NCI-H2081 (cell line): Measurements from ENCODE around the gene NEXMIF.
"Not testable (repeated sequence)": the region's sequence is repeated elsewhere in the genome, so short reads cannot be mapped to it uniquely, and the experiment has no call there.

Experiments
- DNase-seq, 2 experiments: peaks; one replicate each; lab custom pipeline; 2025; lab: John Stamatoyannopoulos, UW

Gene NEXMIF

DNA sequence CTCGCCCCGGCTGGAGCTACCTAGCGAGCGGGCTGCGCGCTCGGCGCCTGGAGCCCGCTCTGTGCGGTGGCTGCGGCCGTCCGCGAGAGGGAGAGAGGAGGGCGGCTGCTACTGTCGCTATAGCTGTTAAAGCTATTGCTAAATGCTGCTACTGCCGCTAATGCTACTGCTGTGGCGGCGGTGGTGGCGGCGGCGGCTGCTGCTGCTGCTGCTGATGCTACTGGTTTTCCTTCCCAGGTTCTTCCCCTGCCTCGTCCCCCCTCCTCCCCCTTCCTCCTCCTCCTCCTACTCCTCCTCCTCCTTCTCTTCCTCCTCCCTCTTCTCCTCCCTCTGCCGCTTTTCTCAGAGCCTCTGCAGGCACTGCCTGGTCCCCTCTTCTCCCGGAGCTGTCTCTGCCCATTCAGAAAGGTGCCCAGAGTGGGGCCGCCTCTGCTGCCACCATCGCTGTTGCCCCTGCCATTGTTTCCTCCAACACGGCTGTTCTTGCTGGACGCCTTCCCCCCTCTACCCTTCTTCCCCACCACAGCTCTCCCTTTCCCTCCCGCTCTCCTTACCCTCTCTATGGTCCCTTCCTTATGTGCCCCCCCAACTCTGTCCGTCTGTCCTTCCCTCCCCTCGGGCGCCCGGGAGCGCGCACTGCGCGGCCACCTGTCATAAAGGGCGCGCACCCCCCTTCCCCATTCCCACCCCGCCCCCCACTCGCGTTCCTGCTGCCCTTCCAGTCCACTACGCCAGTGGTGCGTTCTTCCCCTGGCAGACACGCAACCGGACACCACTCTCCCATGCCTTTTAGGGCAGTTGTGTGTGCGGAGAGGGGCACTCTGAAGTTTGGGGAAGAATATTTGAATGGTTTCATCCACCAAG is at the start of gene NEXMIF:
TSS of gene NEXMIF (minus strand) at position 228 of the 864 bp plus-strand sequence.
- peak; percentile 4 to 49 for DNase-seq

DNA sequence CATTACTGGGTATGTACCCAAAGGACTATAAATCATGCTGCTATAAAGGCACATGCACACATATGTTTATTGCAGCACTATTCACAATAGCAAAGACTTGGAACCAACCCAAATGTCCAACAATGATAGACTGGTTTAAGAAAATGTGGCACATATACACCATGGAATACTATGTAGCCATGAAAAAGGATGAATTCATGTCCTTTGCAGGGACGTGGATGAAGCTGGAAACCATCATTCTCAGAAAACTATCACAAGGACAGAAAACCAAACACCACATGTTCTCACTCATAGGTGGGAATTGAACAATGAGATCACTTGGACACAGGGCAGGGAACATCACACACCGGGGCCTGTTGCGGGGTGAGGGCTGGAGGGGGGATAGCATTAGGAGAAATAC is 36.7 kb upstream of the NEXMIF start:
- DNase-seq = not testable (repeated sequence)

DNA sequence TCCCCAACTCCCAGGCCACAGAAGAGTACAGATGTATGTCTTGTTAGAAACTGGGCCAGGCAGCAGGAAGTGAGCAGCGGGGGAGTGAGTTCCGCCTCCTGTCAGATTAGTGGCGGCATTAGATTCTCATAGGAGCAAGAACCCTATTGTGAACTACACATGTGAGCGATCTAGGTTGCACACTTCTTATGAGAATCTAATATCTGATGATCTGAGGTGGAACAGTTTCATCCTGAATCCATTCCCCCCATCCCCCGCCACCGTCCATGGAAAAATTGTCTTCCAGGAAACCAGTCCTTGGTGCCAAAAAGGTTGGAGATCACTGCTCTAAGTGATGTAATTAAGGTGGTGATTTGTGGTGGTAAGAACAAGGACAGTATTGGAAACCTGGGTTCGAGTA is 24.5 kb upstream of the NEXMIF start:
- DNase-seq = no peak

DNA sequence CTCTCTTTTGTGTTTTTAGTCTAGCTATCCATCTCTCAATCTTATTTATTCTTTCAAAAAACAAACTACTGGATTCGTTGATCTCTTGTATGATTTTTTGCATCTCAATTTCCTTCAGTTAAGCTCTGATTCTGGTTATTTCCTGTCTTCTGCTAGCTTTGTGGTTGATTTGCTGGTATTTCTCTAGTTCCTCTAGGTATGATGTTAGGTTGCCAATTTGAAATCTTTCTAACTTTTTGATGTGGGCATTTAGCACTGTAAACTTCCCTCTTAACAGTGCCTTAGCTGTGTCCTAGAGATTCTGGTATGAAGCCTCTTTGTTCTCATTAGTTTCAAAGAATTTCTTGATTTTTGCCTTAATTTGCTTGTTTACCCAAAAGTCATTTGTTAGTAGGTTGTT is 15.2 kb upstream of the NEXMIF start:
- no peak for DNase-seq

DNA sequence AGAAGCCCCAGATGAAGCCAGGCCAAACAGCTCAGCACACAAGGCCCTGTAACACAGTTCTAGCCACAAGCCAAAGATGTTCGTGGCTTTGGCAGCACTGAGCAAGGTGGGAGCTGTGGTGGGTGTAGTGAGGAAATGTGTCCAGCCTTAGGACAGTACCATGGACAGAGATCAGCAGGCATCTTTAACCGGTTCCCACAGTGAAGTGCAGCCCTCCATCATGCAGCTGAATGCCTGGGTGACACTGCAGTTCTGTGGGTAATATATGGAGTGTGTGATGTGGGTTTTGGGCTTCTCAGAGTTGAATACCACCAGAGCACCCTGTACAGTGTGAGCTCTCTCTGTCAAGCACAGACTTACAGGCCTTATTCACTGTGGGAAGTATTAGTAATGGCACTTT is 6.0 kb upstream of the NEXMIF start:
- no peak for DNase-seq

DNA sequence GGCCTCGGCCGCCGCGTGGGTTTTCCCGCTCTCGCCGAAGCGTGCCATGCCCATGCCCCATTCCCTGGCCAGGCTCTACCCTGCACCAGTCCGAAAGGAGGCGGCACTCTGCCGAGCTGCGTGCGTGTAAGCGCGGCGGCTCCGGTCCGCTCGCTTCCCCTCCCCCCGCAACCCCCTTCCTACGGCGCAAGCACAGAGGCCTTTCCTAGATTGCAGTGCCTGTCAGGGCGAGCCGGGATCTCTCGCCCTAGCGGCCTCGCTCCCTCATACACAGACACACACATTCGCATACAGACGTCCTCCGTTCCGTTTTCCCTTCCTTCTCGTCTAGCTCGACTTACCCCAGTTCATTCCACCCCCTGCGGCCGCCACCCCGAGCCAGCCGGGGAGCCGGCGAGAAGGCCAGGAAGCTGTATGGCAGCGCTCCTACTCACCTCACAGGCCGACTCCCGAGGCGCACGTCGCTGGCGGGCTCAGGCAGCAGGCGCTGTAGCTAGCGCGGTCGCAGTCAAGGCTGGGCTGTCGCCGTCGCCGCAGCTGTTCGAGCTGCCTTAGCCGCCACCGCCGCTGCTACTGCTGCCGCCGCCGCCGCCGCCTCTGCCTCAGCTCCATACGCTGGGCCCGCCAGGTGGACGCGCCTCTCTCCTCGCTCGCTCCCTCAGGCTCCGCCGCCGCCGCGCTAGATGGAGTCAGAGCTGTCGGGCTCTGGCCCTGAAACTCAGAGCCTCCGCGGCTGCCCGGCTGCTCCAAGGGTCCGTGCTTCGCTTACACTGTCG is 615 bp downstream of the NEXMIF start:
- peak; percentile 47 to 61 for DNase-seq

DNA sequence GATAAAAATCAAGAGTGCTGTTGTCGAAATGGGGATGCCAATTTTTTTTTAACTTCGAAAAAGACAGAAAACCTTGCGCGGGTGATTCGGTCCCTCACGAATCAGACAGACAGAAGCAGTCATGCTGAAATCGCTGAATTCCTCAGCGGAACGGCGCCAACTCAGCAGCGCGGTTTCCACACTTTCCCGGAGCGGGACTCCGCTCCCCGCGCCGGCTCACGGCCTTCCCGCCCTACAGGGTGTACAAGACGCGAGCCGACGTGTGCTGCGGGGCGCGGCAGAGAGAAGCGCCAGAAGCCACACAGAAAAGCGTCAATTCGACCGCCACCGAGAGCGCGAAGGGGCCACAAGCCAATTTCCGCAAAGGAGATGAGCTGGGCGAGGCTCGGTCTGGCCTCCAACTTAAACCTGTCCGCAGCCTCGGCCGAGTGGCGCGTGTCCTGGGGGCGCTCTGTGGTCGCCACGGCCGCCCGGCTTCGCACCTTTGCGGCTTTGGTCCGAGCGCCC is 1.3 kb downstream of the NEXMIF start:
- DNase-seq = peak; percentile 20 to 32

DNA sequence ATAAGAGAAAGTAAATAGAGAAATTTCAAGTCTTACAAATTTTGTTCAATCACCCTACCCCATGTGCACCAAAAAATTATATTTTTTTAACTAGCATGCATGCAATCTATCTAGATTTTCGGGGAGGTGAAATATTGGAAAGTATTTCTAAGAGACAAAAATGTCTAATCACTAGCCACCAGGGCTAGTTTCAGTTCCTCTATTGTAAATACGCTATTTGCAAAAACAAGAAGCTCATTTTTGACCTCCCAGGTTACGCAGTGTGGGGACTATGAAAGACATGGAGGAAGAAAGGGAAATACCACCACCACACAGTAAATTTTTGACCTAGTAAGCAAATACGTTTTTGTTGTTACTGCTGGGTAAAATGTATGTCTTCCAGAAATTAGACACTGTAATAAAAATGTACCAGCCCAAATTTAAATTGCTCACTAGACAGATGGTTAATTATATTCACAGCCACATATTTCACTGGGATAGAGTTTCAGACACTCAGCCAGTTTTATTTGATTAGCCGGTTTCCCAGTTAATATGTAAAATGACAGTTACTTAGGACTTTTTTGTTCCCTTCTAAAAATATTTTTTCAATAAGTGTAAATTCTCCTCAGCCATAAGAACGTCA is 2.2 kb downstream of the NEXMIF start:
- no peak for DNase-seq

DNA sequence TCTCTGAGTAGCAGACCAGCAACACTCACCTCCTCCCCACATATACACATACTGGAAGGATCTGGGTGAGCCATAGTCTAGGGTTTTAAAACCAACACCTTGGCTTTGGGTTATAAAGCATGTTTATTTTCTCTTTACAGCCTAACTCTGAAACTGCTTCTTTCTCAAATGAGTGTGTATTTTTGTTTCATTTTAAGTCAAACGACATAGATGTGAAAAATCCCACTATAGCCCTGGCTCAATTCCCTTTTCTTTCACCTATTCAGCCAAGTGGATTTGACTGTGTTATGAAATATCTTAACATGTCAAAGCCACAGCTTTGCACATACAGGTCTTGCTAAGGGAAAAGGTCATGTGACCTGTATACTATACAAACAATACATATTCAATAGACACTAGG is 13.8 kb downstream of the NEXMIF start:
- no peak for DNase-seq

DNA sequence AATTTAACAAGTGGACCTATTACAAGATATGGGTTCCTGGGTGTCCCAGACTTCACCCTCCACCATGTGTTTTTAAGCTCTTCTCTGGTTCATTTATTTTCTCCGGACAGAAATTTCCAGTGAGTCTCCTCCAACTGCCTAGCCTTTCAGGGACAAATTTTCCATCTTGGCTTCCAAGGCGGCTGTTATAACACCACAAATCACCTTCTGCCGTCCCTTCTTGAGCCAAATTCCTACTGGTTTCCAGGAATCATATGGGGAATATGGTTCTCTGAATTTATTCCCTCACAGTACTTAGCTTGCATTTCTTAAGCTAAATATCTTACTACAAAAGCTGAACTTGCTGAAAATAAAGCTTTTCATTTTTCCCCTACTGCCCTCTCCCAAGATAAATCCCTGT is 18.8 kb downstream of the NEXMIF start:
- DNase-seq = no peak

DNA sequence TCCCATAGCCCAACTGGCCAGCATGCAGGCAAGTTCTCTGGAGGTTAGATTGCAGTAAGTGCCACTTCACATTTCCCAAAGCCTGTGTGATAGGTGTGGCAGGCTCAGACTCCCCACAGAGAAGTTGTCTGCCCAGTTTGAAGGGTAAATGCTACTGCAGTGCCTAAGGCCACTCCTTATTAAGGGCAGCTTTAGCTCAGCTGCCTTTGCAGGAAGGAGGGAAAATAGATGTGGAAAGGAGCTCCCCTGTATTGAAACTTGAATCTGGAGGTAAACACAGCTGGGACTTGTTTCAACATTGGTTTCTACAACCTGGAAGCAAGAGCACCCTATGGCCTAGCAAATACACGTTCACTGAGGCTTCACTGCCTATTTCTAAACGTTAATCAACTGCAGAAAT is 22.4 kb downstream of the NEXMIF start:
- DNase-seq = peak; percentile 10 to 55

DNA sequence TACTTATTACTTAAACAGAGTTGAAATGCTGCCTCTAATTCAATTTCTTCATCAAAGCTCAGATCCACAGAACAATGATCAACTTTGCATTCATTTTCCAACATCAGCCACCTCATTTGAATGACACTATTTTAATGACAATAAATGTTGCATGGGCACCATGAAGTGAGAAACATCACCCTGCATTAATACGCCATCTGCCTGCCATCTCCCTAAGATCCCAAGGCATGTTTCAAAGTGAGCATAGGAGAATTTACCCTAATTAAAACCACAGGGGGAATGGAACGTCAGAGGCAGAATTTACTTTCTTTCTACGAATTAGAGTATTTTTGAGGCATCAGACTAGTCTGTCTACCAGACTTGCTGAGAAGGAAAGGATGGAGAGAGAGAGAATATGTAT is 32.7 kb downstream of the NEXMIF start:
- DNase-seq = no peak

DNA sequence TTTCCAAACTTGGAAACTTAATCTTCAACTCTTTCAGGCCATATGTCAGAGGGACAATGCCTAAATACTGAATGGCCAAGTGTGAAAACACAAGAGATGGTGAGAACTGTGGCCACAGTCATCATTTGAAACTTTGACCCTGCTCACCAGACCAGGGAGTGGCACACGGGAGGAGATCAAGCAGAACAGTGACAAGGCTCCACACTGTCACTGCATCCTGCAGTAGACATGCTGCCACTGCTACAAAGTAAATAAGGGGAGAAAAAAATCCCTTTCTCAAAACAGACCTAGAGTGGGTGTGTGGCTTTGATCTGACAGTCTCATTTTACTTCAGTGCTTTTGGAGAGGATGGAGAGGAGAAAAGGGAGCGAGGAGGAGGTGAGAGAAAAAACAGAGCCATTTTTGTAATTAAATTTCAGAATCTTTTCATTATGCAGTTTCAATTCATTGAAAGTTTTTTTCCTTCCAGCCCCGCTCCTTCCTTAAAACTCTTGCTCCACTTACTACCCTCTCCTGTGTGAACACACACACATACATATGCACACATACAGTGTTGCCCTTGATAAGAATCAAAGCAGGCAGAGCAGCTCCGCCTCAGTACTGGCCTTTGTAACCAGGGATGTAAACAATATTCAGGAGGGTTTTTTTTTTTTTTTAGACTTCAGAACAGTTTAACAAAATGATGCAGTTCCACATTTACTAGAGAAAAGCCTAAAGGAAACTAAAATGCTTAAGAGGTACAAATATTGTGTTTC is 34.4 kb downstream of the NEXMIF start:
- no peak for DNase-seq

DNA sequence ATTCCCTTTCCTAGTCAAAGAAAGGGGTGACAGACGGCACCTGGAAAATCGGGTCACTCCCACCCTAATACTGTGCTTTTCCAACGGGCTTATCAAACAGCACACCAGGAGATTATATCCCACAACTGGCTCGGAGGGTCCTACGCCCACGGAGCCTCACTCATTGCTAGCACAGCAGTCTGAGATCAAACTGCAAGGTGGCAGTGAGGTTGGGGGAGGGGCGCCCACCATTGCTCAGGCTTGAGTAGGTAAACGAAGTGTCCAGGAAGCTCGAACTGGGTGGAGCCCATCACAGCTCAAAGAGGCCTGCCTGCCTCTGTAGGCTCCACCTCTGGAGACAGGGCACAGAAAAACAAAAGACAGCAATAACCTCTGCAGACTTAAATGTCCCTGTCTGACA is 42.9 kb downstream of the NEXMIF start:
- not testable (repeated sequence) for DNase-seq

DNA sequence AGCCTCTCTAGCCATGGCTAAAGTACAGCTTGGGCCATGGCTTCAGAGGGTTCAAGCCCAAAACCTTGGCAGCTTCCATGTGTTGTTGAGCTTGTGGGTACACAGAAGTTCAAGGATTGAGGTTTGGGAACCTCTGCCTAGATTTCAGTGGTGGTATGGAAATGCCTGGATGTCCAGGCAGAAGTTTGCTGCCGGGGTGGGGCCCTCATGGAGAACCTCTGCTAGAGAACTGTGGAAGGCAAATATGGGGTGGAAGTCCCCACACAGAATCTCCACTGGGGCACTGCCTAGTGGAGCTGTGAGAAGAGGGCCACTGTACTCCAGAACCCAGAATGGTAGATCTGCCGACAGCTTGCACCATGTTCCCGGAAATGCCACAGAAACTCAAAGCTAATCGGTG is 59.5 kb downstream of the NEXMIF start:
- DNase-seq = no peak

DNA sequence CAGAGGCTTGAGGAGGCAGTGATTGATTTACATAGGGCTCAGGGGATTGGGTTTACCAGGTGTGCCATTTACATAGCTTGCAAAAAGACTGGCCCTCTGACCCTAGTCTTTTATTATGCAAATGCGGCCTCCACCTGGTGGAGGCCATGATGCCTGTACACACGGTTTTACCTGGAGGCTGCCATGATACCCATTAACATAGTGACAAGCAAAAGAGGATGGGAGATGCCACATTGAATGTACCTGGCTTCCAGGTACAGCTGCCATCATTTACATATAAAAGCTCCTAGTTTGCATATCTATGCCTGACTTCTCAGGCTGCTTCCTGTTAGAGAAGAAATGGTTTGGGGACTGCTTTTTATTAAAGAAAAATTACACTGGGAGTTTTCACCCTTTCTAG is 72.0 kb downstream of the NEXMIF start:
- no peak for DNase-seq

DNA sequence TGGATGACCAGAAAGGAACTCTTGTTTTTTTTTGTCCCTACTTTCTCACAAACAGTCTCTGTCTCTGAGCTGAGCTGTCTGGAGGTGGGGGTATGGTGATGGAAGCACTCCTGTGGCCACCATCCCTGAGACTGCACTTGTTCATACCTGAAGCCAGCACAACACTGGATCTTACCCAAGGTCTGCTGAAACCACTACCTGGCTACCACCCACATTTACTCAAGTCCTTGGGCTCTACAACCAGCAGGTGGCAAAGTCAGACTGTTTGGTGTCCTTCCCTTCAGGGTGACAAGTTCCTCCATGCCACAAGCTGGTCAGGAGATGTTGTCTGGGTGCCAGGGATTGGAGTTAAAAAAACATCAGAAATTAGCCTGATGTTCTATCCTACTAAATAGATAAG is 89.7 kb downstream of the NEXMIF start:
- DNase-seq = no peak

DNA sequence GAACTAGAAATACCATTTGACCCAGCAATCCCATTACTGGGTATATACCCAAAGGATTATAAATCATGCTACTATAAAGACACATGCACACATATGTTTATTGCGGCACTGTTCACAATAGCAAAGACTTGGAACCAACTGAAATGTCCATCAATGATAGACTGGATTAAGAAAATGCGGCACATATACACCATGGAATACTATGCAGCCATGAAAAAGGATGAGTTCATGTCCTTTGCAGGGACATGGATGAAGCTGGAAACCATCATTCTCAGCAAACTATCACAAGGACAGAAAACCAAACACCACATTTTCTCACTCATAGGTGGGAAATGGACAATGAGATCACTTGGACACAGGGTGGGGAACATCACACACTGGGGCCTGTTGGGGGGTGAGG is 105.5 kb downstream of the NEXMIF start:
- DNase-seq = not testable (repeated sequence)

DNA sequence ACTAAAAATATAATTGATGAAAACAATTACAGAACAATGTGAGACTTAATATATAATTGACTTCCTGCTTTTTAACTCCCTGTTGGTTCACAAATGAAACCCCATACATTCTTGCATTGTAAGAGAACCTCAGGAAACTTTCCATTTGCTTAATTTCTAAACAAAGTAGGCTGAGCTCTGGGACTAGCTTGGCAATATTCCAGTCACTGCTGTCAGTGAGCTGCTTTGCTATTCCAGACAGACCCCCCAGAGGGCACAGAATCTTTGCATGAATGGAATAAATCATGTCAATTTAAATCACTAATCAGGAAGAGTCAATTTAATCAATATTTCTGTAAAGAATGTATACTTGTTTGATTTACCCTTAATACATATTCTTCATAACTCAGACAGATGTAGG is 110.6 kb downstream of the NEXMIF start:
- no peak for DNase-seq

DNA sequence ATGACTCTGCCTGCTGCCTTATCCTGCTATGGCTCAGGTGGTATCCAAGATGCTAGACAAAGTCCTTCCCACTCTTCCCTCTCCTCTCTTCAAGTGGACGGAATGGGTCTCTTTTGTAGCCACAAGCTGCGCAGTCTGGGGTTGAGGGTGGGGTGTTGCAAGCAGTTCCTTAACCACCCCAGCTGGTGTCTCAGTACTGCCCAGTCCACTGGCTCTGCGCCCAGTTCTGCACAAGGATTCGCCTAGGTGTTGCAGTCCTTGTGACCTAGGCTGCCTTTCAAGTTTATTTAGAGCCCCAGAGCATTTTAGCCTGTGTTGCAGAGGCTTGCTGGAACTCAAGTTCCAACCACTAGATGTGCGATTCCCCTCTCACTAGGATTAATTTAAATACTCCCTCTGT is 120.7 kb downstream of the NEXMIF start:
- no peak for DNase-seq

DNA sequence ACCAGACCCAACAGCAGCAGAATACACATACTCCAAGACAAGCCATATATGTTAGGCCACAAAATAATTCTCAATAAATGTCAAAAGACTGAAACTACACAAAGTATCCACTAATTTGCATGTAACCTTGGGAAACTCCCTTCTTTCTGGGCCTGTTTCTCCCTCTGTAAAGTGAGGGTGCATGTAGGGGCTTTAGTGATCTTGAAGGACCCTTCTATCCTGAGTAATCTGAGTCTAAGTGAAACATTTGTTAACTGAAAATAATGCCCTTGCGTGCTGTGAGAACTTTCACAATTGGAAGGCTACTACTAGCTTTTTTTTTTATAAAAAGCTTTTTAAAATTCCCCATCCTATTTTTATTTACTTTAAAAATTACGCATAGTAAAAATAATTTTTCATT is 125.2 kb downstream of the NEXMIF start:
- no peak for DNase-seq

DNA sequence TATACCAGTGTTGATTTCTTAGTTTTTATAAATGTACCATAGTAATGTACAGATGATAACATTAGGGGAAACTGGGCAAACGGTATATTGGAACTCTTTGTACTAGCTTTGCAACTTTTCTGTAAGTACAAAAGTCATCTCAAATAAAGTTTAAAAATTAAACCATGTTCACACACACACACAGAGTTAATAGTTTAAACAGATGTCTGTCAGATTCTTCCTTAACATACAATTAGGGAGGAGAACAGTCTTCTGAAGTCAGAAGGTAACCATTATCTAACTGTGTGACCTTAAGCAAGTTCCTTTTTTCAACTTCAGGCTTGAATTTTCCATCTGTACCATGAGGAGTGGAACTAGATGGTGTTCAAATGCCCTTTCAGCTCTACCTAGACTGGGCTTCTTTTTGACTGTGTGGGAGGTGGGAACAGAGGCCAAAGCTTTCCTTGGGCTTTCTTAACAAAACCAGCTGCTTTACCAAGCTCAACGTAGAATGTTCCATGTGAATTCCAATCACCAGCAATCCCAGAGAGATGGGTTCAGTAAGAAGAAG is 127.8 kb downstream of the NEXMIF start:
- no peak for DNase-seq
